Frontal cortex (tissue), 4 donors: ENCODE data around the gene PRSS12. TPM values are rescaled to one million over a fixed set of nuclear protein-coding genes. Genes with fewer than 3 reads are reported as not detected.

Source experiments
- DNase-seq, 2 donors: peaks; one replicate each; pipeline ENCODE4 v3.0.0; 2012; ENCODE audit warnings: low spot score in 2 of 2
- FAIRE-seq: peaks from 2 replicates; lab custom pipeline; 2012; peaks lifted over from hg19 to GRCh38; lab: Jason Lieb, UNC
- total RNA-seq: library from RNA; depleted of rRNA; stranded (reverse); fragments of >200 nt; gene quantifications from one replicate; pipeline ENCODE4 v1.2.3, GENCODE V29; 2014
- donor health status: control.
- donor health status: control.
- donor health status: control.

PRSS12 gene
- total RNA-seq, 1 donor from 2014 or later: 24.9 TPM

DNA sequence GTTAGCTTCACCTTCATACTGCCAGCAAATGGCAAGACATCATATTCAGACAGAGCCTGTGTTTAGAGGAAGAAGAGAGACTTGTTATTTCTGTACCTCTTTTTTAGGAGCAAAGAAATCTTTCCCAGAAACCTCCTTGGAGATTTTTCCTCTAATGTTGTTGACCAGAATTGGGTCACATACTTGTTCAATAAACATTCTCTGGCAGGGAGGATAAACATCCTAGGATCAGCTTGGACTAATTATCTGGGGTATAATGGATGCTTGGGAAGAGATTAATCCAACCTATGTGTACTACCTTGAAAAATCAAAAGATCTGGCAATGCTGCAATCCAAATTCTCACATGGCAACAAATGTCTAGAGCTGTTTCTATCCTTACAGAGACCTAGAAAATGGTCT, 8.4 kb upstream of the PRSS12 start:
- DNase-seq (no peak), FAIRE-seq (no peak)

DNA sequence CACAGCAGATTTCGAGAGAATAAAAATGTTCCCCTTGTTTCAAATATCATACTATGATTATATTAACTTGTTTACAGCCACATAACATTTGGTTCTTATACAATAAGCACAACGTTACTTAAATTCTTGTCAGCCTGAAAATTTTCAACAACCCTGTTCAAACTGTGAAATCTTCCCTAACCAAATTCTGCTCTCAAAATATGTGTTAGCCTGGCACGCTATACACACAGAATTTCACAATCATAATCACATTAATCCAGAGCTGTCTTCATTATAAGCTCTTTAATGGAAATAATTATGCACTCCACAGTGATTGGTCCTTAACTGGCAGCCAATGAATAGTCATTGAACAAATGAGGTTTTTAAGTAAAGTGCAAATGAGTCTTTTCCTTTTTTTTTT, 7.3 kb upstream of the PRSS12 start:
- FAIRE-seq (no peak), DNase-seq (no peak)

DNA sequence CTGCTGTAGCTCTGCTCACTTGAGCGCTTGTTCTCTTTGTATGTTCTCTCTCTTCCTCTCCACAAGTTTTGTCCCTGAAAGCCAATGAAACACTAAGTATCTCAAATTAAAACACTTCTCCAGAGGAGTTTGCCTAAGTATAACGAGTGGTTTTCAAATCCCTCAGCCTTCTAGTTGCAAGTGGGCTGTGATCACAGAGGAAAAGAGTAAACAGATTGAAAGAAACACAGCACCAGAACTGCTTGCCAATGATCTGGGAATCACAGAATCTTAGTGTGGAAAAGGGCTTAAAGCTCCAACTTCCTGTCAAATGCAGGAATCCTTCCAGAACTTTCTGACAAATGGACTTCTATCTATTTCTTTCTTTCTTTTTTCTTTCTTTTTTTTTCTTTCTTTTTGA, 4.8 kb upstream of the PRSS12 start:
- FAIRE-seq (no peak), DNase-seq (no peak)

DNA sequence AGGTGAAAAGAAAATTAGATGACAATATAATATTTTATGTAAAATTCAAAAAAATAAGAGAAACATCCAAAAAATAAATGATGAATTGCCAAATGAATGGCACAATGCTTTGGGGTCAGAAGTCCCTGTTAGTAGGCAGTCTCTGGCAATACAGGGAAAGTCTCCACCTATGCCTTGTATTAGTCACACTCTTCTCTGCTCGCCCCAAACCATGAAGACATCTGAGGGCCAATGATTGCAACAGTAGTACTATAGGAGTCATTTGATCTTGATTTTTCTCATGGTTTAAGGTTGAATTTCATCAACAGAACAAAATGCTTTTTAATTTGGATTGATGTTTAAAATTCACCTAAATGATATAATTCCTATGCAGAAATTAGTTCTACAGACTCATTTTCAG, 3.9 kb upstream of the PRSS12 start:
- DNase-seq: no peak
- FAIRE-seq: no peak

GRCh38 chr4:118356111-118356510, 3.3 kb upstream of the PRSS12 start:
- FAIRE-seq: no peak
- DNase-seq: no peak

GRCh38 chr4:118354913-118355312, 2.1 kb upstream of the PRSS12 start:
- no peak for FAIRE-seq
- no peak for DNase-seq

DNA sequence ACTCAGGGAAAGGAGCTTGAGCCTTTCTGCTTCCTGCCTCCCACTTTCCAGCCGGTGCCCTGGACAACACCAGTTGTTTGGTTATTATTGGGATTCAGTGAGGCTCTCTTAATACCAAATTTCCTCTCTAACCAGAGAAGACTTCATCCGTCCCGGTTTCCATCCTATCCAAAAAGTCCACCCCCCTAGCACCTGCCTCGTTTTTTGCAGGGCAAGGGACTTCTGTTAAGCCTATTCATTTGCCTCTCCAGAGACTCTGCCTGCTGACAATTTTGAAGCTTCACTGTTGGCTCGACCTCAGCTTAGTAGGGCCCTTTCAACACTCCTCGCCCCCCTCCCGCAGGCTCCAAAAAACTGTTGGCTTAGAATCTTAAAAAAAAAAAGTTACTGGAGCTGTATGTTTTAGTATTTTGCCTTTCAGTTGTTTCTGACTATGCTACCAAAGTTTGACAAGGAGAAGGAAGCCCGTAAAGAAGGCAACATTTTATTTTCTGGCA, 779 bp upstream of the PRSS12 start:
- no peak for FAIRE-seq
- DNase-seq: no peak

GRCh38 chr4:118351851-118352827, 664 bp downstream of the PRSS12 start:
- DNase-seq (peak; percentile 16 to 34), FAIRE-seq (no peak)

- no peak for FAIRE-seq
- DNase-seq: no peak
Observed at GRCh38 chr4:118350961-118351360, 1.8 kb downstream of the PRSS12 start.

DNA sequence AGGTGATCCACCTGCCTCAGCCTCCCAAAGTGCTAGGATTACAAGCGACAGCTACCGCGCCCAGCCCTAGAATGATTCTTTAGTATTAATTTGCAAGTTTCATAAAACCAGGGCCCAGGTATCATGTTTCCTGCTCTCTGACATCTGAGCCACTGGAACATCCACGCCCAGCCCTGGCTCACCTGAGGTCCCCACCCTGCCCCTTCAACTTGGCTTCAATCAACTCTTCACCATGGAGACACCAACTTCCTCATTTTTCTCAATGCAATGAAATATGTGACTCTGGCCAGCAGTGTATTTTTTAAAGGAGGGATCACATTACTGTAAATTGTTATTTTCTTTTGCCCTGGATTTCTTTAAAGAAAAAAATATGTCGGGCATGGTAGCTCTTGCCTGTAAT, 3.9 kb downstream of the PRSS12 start:
- DNase-seq (no peak), FAIRE-seq (no peak)

- FAIRE-seq: no peak
- DNase-seq: no peak
Observed at GRCh38 chr4:118346495-118346894, 6.3 kb downstream of the PRSS12 start.

GRCh38 chr4:118345813-118346212, 7.0 kb downstream of the PRSS12 start:
- FAIRE-seq (no peak), DNase-seq (no peak)

DNA sequence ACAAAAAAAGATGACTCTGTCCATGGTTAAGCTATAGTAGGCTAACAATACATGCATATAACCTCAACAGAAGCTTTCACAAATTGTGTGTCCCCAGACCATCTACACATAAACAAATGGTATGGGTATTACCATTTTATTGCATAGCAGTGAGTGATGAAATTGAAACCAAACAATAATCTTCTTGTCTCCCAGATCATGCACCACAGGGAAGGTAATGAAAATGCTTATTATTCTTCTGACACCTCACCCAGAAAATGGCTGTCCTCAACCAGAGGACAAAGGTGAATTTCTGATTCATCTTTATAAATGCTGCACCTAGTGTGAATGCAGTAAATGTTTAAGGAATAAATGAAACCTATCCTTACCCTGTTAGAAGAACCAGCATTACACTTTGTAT, 8.0 kb downstream of the PRSS12 start:
- FAIRE-seq (no peak), DNase-seq (no peak)

DNA sequence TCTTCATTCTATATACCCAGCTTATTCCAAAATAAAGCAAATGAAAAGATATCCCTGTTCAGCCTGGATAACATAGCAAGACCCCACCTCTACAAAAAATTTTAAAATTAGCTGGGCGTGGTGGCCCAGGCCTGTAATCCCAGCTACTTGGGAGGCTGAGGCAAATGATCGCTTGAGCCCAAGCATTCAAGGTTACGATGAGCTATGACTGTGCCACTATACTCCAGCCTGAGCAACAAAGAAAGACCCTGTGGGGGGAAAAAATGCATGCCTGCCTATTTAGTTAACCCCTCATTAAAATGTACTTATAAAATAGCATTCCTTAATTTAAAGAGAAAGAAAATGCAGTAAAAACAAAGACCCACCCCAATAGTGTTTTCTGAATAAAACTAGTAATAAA, 9.3 kb downstream of the PRSS12 start:
- no peak for FAIRE-seq
- no peak for DNase-seq

DNA sequence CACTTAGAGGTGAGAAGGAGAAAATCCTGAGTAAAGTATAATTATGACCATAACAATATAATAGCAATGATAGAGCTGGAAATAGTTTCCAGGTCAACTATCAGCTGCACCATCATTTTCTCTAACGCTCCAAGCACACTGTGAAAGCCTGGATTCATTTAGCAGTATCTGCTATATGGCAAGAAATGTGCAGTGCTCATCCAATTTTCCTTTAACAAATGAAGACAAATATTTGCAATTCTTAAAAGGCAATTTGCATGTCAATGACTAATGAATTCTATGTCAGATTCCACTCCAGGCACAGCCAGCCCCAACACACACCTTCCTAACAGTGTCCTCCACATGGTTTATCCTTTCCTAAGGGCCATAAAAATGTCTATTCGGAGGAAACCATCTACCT, 12.7 kb downstream of the PRSS12 start:
- FAIRE-seq (no peak), DNase-seq (no peak)

DNA sequence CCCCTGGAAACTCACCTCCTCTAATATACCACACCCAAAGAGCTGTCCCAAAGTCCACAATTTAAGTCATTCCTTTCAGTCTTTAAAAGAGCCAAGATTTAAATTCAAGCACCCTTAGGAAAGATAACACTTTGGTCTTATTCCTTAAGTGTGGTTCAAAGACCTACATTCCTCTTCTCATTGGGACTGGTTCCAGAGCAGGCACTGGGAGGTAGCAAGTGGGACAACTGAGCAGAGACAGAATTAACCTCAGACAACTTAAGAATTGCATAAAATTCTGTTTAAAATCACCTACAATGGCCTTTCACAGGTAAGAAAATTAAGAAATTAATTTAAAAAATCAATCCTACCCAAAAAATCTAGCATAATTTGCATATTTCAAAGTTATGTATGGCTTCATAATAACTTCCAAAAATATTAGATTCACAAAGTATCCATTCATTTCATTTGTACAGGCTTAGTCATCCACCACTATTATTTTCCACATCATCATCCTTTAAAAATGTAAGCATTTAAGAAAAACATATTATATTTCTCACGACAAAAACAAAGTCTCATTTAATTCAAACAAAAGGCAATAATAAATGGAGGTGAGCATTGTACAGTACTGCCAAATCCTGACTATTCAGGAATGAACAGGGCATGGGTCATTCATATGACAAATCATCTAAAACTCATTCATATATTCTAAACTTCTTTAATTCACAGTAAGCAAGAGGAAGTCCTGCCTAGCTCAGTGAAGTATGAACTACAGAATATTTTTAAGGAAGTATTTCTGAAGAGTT, 13.6 kb downstream of the PRSS12 start:
- FAIRE-seq: no peak
- DNase-seq: no peak

DNA sequence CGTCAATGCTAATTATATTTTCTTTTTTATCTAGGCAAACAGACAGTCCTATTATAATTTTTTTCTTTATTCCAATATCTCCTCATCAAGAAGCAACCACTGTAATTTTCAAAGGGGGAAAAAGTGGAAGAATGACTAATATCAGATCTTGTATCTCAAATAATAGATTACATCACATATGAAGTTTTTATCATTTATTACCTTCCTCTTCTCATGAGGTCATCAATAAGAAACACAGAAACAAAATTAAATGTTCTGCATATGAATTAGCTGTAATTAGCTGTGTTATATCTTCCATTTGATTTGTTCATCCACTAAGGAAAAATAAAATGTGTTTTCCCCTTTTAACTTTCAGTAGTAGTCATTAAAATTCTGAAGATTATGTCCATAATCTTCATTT, 14.3 kb downstream of the PRSS12 start:
- DNase-seq (no peak), FAIRE-seq (no peak)

- DNase-seq: no peak
- no peak for FAIRE-seq
Observed at GRCh38 chr4:118337954-118338353, 14.8 kb downstream of the PRSS12 start.

- FAIRE-seq (no peak), DNase-seq (no peak)
Observed at GRCh38 chr4:118335774-118336173, 17.0 kb downstream of the PRSS12 start.

- FAIRE-seq (no peak), DNase-seq (no peak)
Observed at GRCh38 chr4:118335324-118335723, 17.5 kb downstream of the PRSS12 start.

GRCh38 chr4:118331352-118331751, 21.5 kb downstream of the PRSS12 start:
- FAIRE-seq (no peak), DNase-seq (no peak)
